Neural cell (in vitro differentiated cells): ENCODE data around the gene EPHA4. TPM values are rescaled to one million over a fixed set of nuclear protein-coding genes. Genes with fewer than 3 reads are reported as not detected.

Source experiments
- H2AFZ ChIP-seq: fragments of 200-600, 300-800 bp; sonication (generic), shearing (Covaris generic); 2 replicates; pipeline ENCODE4 v1.6.0; 2014; ENCODE audit warnings: low read depth, mild to moderate bottlenecking, antibody characterized with exemption, low read length, moderate library complexity
- H3F3A ChIP-seq: fragments of 200-600 bp; shearing (Covaris generic); 2 replicates; pipeline ENCODE4 v1.6.1; 2016; ENCODE audit warnings: mild to moderate bottlenecking, moderate library complexity, mixed read lengths, antibody characterized with exemption, low read length; ENCODE audit not compliant: insufficient read depth, poor library complexity, severe bottlenecking
- H3K27ac ChIP-seq: fragments of 200-600, 300-800 bp; sonication (generic), shearing (Covaris generic); 2 replicates; pipeline ENCODE4 v1.5.1; 2014; ENCODE audit warnings: mild to moderate bottlenecking, low read length, moderate library complexity
- H3K27me3 ChIP-seq: fragments of 300-800, 200-600 bp; sonication (generic), shearing (Covaris generic); 2 replicates; pipeline ENCODE4 v1.6.0; 2014; ENCODE audit warnings: mild to moderate bottlenecking, low read depth, low read length, moderate library complexity; ENCODE audit not compliant: insufficient read depth
- H3K36me3 ChIP-seq: fragments of 300-800, 200-600 bp; sonication (generic), shearing (Covaris generic); 2 replicates; pipeline ENCODE4 v1.5.1; 2014; ENCODE audit warnings: mild to moderate bottlenecking, antibody characterized with exemption, low read length, moderate library complexity; ENCODE audit not compliant: insufficient read depth
- H3K4me2 ChIP-seq: fragments of 300-800, 200-600 bp; sonication (generic), shearing (Covaris generic); 2 replicates; pipeline ENCODE4 v1.6.0; 2014; ENCODE audit warnings: mild to moderate bottlenecking, low read length
- H3K4me3 ChIP-seq: fragments of 300-800, 200-600 bp; sonication (generic), shearing (Covaris generic); 2 replicates; pipeline ENCODE4 v1.5.1; 2014; ENCODE audit warnings: mild to moderate bottlenecking, low read length, moderate library complexity
- H3K79me2 ChIP-seq: fragments of 200-600 bp; shearing (Covaris generic); replicated peaks from 2 replicates; pipeline ENCODE4 v1.6.0; 2014; ENCODE audit warnings: mild to moderate bottlenecking, low read length, moderate library complexity; ENCODE audit not compliant: insufficient read depth
- H3K9ac ChIP-seq: fragments of 300-800, 200-600 bp; sonication (generic), shearing (Covaris generic); 2 replicates; pipeline ENCODE4 v1.6.1; 2016; ENCODE audit warnings: mild to moderate bottlenecking, low read length, mixed read lengths
- H3K9me2 ChIP-seq: fragments of 200-600 bp; shearing (Covaris generic); 2 replicates; pipeline ENCODE4 v1.6.1; 2016; ENCODE audit warnings: mild to moderate bottlenecking, low read length, mixed read lengths; ENCODE audit not compliant: insufficient read depth
- H3K9me3 ChIP-seq: fragments of 200-600, 300-800 bp; sonication (generic), shearing (Covaris generic); 2 replicates; pipeline ENCODE4 v1.6.1; 2016; ENCODE audit warnings: mild to moderate bottlenecking, mixed run types, low read length, moderate library complexity, mixed read lengths
- H4K20me1 ChIP-seq: fragments of 200-600 bp; shearing (Covaris generic); 2 replicates; pipeline ENCODE4 v1.6.1; 2016; ENCODE audit warnings: mild to moderate bottlenecking, mixed run types; ENCODE audit not compliant: insufficient read depth
- EP300 ChIP-seq: fragments of 450-650 bp; conservative IDR thresholded peaks from 2 replicates; pipeline ENCODE4 v1.6.1; 2014; ENCODE audit warnings: antibody characterized with exemption, mild to moderate bottlenecking, moderate library complexity; ENCODE audit not compliant: poor library complexity, severe bottlenecking
- EZH2 ChIP-seq: fragments of 200-600, 300-800 bp; shearing (Covaris generic), sonication (generic); IDR thresholded peaks from 2 replicates; pipeline ENCODE4 v1.6.1; 2014; ENCODE audit warnings: antibody characterized with exemption, low read length, borderline replicate concordance, mild to moderate bottlenecking; ENCODE audit not compliant: insufficient read depth, poor library complexity, severe bottlenecking
- MXI1 ChIP-seq: fragments of 450-650 bp; conservative IDR thresholded peaks from 2 replicates; pipeline ENCODE4 v1.6.1; 2014; ENCODE audit warnings: antibody characterized with exemption, mild to moderate bottlenecking; ENCODE audit not compliant: poor library complexity, severe bottlenecking
- POLR2AphosphoS5 ChIP-seq: IDR thresholded peaks from 2 replicates; pipeline ENCODE4 v1.6.1; 2012
- RAD21 ChIP-seq: fragments of 450-650 bp; conservative IDR thresholded peaks from 2 replicates; pipeline ENCODE4 v1.6.1; 2014; ENCODE audit warnings: antibody characterized with exemption, mild to moderate bottlenecking, moderate library complexity
- SMC3 ChIP-seq: fragments of 450-650 bp; conservative IDR thresholded peaks from 2 replicates; pipeline ENCODE4 v1.6.1; 2014; ENCODE audit warnings: antibody characterized with exemption, mild to moderate bottlenecking, moderate library complexity; ENCODE audit not compliant: poor library complexity
- TAF1 ChIP-seq: IDR thresholded peaks from 2 replicates; pipeline ENCODE4 v1.6.1; 2012; ENCODE audit warnings: low read depth
- polyA plus RNA-seq: library from polyadenylated mRNA; depleted of rRNA; stranded (reverse); fragments of >200 nt; gene quantifications from 2 replicates; pipeline ENCODE4 v1.2.3, GENCODE V29; 2014
- TF ChIP-seq, protein P1 (sequence below): IDR thresholded peaks from 2 replicates; pipeline ENCODE4 v1.6.1; 2012; ENCODE audit warnings: borderline replicate concordance
- TF ChIP-seq, protein P2 (sequence below): fragments of 450-650 bp; IDR thresholded peaks from 2 replicates; pipeline ENCODE4 v1.5.1; 2014; ENCODE audit warnings: antibody characterized with exemption, mild to moderate bottlenecking, moderate library complexity; ENCODE audit not compliant: poor library complexity, severe bottlenecking

Gene EPHA4
- polyA plus RNA-seq, 1 donor from 2014 or later = 71.1 TPM

DNA sequence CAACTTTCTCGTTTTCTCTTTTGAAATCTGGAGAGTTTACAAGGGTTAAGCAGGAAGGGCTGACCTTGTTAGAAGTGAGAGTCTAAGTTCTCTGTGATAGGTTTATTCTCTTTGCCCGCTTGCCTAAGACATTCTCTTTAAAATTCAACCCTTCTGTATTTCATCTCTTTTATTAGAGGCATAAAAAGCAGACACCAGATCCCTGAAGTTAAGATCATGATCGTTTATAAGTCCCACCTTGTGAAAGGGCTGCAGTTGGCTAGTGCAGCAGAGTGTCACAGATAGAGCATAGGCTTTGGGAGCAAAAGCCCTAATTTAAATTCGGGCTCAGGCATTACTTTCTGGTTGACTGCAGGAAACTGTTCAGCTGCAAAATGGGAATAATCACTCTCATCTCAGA is 181.2 kb downstream of the EPHA4 start:
- no peak overlapping the region for H3K27ac ChIP-seq
- H3K27me3 ChIP-seq = no peaks in the 10 kb centered on the region
- H3K79me2 ChIP-seq = no peaks in the 10 kb centered on the region
- TF ChIP-seq, protein P1, sequence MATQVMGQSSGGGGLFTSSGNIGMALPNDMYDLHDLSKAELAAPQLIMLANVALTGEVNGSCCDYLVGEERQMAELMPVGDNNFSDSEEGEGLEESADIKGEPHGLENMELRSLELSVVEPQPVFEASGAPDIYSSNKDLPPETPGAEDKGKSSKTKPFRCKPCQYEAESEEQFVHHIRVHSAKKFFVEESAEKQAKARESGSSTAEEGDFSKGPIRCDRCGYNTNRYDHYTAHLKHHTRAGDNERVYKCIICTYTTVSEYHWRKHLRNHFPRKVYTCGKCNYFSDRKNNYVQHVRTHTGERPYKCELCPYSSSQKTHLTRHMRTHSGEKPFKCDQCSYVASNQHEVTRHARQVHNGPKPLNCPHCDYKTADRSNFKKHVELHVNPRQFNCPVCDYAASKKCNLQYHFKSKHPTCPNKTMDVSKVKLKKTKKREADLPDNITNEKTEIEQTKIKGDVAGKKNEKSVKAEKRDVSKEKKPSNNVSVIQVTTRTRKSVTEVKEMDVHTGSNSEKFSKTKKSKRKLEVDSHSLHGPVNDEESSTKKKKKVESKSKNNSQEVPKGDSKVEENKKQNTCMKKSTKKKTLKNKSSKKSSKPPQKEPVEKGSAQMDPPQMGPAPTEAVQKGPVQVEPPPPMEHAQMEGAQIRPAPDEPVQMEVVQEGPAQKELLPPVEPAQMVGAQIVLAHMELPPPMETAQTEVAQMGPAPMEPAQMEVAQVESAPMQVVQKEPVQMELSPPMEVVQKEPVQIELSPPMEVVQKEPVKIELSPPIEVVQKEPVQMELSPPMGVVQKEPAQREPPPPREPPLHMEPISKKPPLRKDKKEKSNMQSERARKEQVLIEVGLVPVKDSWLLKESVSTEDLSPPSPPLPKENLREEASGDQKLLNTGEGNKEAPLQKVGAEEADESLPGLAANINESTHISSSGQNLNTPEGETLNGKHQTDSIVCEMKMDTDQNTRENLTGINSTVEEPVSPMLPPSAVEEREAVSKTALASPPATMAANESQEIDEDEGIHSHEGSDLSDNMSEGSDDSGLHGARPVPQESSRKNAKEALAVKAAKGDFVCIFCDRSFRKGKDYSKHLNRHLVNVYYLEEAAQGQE = no peak
- TF ChIP-seq MXI1 = no peak
- TF ChIP-seq SMC3 = no peak
- TF ChIP-seq, protein P2, sequence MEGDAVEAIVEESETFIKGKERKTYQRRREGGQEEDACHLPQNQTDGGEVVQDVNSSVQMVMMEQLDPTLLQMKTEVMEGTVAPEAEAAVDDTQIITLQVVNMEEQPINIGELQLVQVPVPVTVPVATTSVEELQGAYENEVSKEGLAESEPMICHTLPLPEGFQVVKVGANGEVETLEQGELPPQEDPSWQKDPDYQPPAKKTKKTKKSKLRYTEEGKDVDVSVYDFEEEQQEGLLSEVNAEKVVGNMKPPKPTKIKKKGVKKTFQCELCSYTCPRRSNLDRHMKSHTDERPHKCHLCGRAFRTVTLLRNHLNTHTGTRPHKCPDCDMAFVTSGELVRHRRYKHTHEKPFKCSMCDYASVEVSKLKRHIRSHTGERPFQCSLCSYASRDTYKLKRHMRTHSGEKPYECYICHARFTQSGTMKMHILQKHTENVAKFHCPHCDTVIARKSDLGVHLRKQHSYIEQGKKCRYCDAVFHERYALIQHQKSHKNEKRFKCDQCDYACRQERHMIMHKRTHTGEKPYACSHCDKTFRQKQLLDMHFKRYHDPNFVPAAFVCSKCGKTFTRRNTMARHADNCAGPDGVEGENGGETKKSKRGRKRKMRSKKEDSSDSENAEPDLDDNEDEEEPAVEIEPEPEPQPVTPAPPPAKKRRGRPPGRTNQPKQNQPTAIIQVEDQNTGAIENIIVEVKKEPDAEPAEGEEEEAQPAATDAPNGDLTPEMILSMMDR = no peak
- TF ChIP-seq POLR2AphosphoS5 = no peak
- no peak for TF ChIP-seq RAD21
- TF ChIP-seq TAF1 = no peak
- TF ChIP-seq EZH2 = no peak
- TF ChIP-seq EP300 = no peak
- no peak overlapping the region for H3K9ac ChIP-seq
- no peaks in the 10 kb centered on the region for H3K9me2 ChIP-seq
- no peak overlapping the region for H3K4me2 ChIP-seq
- no peaks in the 10 kb centered on the region for H3F3A ChIP-seq
- no peak overlapping the region for H3K4me3 ChIP-seq
- no peaks in the 10 kb centered on the region for H3K9me3 ChIP-seq
- H3K36me3 ChIP-seq = no peaks in the 10 kb centered on the region
- no peak overlapping the region for H2AFZ ChIP-seq
- H4K20me1 ChIP-seq = no peaks in the 10 kb centered on the region

DNA sequence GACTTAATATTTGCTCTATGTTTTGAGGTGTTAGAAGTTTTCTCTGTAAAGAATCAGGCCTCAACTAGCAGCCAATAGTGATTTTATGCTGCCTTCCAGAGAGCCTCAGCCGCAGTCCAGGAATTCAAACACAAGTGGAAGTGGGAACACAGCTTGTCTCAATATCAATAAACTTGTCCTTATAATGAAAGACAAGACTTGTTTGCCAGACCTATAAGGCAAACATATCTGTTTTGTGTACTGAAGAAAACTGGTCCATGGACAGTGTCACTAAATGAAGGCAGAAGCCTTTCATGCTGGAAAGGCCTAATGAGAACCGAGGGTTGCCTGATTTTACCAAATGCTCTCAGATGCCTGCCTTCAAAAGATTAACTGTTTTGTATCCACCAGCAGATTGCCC is 182.2 kb downstream of the EPHA4 start:
- no peaks in the 10 kb centered on the region for H3F3A ChIP-seq
- H3K4me2 ChIP-seq = no peak overlapping the region
- TF ChIP-seq, protein P1 = no peak

More for the DNA sequence above, 182.2 kb downstream of the EPHA4 start:
- H4K20me1 ChIP-seq = no peaks in the 10 kb centered on the region
- no peaks in the 10 kb centered on the region for H3K9me2 ChIP-seq
- no peak overlapping the region for H3K27ac ChIP-seq
- no peak overlapping the region for H2AFZ ChIP-seq
- no peaks in the 10 kb centered on the region for H3K27me3 ChIP-seq
- no peaks in the 10 kb centered on the region for H3K9me3 ChIP-seq
- no peak overlapping the region for H3K9ac ChIP-seq
- H3K79me2 ChIP-seq = no peaks in the 10 kb centered on the region
- H3K36me3 ChIP-seq = no peaks in the 10 kb centered on the region
- H3K4me3 ChIP-seq = no peak overlapping the region
